ENCODE results near the gene TLE2. TPM values are rescaled to one million over a fixed set of nuclear protein-coding genes. Genes with fewer than 3 reads are reported as not detected.

Gene TLE2
- total RNA-seq, 1 experiment from 2014 or later, result 3.0 TPM

DNA sequence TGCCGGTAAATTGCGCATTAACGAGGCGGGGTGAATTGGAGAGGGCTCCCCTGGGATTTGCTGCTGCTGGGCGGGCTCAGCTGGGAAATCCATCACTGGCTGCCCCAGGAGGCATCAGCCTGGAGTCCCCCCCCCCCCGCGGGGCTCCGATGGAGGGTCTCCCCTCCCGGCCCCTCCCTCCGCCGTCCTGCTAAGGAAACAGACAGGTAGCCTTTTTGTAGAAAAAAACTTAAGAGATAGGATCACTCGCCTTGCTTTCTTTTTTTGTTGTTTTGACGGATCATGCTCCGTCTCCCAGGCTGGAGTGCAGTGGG is 44.9 kb downstream of the TLE2 start:
- intact Hi-C loops (cut with micrococcal nuclease), result no loop called here
- Mint-ChIP-seq H3K9me3 (ENCODE audit: unreplicated experiment) (no peaks in the 10 kb centered on the region), H3K4me3 (ENCODE audit: unreplicated experiment) (no peak overlapping the region), H3K27me3 (ENCODE audit: insufficient read depth, unreplicated experiment) (no peaks in the 10 kb centered on the region), H3K4me1 (ENCODE audit: insufficient read depth, unreplicated experiment) (peaks cover 22% of the 10 kb centered on the region), H3K36me3 (ENCODE audit: insufficient read depth, unreplicated experiment) (no peaks in the 10 kb centered on the region), H3K27ac (ENCODE audit: low read depth, unreplicated experiment) (no peak overlapping the region)
- BruUV-seq (replicated peaks), result no TSS peak
- TF ChIP-seq, protein P1, sequence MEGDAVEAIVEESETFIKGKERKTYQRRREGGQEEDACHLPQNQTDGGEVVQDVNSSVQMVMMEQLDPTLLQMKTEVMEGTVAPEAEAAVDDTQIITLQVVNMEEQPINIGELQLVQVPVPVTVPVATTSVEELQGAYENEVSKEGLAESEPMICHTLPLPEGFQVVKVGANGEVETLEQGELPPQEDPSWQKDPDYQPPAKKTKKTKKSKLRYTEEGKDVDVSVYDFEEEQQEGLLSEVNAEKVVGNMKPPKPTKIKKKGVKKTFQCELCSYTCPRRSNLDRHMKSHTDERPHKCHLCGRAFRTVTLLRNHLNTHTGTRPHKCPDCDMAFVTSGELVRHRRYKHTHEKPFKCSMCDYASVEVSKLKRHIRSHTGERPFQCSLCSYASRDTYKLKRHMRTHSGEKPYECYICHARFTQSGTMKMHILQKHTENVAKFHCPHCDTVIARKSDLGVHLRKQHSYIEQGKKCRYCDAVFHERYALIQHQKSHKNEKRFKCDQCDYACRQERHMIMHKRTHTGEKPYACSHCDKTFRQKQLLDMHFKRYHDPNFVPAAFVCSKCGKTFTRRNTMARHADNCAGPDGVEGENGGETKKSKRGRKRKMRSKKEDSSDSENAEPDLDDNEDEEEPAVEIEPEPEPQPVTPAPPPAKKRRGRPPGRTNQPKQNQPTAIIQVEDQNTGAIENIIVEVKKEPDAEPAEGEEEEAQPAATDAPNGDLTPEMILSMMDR (IDR thresholded peaks at IDR 0.05; ENCODE audit: unreplicated experiment), result no peak
- POLR2A ChIA-PET, result no interaction called here
- DNase-seq (ENCODE audit: unreplicated experiment), result no peak
- CTCF ChIA-PET, result no interaction called here

DNA sequence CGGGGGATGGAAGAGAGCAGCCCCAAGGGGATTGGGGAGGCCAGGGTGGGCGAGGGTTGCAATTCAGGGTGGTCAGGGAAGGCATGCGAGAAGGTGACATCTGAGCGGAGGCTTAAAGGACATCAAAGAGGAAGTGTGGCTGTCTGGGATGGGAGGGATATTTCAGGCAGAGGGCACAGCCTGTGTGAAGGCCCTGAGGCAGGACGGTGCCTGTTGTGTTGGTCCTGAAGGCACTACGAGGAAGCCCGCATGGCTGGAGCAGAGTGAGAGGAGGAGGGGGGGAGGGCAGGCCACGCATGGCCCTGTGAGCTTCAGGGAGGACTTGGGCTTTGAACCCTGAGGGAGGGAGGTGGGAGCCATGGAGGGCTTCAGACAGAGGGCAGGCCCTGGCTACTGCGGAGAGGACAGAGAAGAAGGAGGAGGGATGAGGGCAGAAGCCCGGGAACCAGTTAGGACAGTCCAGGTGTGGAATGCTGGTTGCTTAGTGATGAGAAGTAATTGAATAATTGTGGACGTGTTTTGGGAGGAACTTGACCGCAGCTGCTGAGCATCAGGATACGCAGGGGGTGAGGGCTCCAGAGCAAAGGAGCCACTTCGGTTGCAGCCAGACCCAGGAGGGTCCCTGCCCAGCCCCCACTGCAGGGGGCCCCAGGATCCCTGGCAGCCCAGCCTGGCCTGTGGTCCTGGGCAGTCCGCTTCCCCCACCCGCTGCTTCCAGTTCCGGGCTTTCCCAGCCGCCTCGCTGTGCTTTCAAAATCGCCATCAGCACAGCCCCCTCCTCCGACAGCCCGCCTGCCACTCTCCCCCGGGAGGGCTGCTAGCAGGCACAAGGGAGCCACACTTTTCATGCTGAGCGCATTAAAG is 45.5 kb downstream of the TLE2 start:
- ChIA-PET CTCF (interaction anchor here (0.6 kb wide), 2 partner anchors 107 to 170 kb away, joined by 3 to 4 read pairs; no protein-coding TSS in a partner anchor), POLR2A (interaction anchor here (1.0 to 1.5 kb wide), 3 partner anchors 39 to 73 kb away, joined by 3 to 8 read pairs (median 7); no protein-coding TSS in a partner anchor)
- intact Hi-C loops (cut with micrococcal nuclease), result no loop called here
- Mint-ChIP-seq H3K27ac (ENCODE audit: low read depth, unreplicated experiment) (peak overlapping the region; percentile 78), H3K27me3 (ENCODE audit: insufficient read depth, unreplicated experiment) (no peaks in the 10 kb centered on the region), H3K9me3 (ENCODE audit: unreplicated experiment) (no peaks in the 10 kb centered on the region), H3K4me3 (ENCODE audit: unreplicated experiment) (peak overlapping the region; percentile 17), H3K4me1 (ENCODE audit: insufficient read depth, unreplicated experiment) (peaks cover 22% of the 10 kb centered on the region), H3K36me3 (ENCODE audit: insufficient read depth, unreplicated experiment) (no peaks in the 10 kb centered on the region)
- BruUV-seq (replicated peaks), result no TSS peak
- peak; percentile 56 for DNase-seq (ENCODE audit: unreplicated experiment)
- TF ChIP-seq, protein P1 (IDR thresholded peaks at IDR 0.05; ENCODE audit: unreplicated experiment), result no peak

DNA sequence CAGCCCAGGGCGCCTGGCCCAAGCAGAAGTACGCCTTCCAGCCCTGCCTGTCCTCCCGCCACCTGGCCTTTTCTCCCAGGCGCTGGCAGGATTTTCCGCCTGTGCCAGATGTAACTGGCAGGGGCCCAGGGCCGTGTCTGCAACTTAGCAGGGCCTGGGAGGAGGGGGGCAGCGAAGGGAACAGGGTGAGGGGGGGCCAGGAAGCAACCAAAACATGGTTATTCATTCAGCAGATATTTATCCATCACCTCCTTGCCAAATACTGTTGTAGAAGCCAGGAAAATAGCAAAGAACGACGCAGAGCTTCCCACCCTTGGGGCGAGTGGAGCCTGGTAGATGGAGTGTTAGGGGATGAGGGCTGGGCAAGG is 46.1 kb downstream of the TLE2 start:
- H3K4me1 Mint-ChIP-seq (ENCODE audit: insufficient read depth, unreplicated experiment), result peaks cover 24% of the 10 kb centered on the region
- TF ChIP-seq, protein P1 (IDR thresholded peaks at IDR 0.05; ENCODE audit: unreplicated experiment), result no peak
- ChIA-PET CTCF (interaction anchor here (0.6 kb wide), 2 partner anchors 107 to 169 kb away, joined by 3 to 4 read pairs; no protein-coding TSS in a partner anchor), POLR2A (interaction anchor here (1.0 to 1.5 kb wide), 3 partner anchors 40 to 73 kb away, joined by 3 to 8 read pairs (median 7); no protein-coding TSS in a partner anchor)
- no peaks in the 10 kb centered on the region for H3K9me3 Mint-ChIP-seq (ENCODE audit: unreplicated experiment)
- intact Hi-C loops (cut with micrococcal nuclease), result no loop called here
- no peaks in the 10 kb centered on the region for H3K36me3 Mint-ChIP-seq (ENCODE audit: insufficient read depth, unreplicated experiment)
- H3K27ac Mint-ChIP-seq (ENCODE audit: low read depth, unreplicated experiment), result peak overlapping the region; percentile 78
- H3K27me3 Mint-ChIP-seq (ENCODE audit: insufficient read depth, unreplicated experiment), result no peaks in the 10 kb centered on the region
- peak; percentile 90 for DNase-seq (ENCODE audit: unreplicated experiment)
- peak overlapping the region; percentile 17 for H3K4me3 Mint-ChIP-seq (ENCODE audit: unreplicated experiment)
- no TSS peak for BruUV-seq (replicated peaks)

DNA sequence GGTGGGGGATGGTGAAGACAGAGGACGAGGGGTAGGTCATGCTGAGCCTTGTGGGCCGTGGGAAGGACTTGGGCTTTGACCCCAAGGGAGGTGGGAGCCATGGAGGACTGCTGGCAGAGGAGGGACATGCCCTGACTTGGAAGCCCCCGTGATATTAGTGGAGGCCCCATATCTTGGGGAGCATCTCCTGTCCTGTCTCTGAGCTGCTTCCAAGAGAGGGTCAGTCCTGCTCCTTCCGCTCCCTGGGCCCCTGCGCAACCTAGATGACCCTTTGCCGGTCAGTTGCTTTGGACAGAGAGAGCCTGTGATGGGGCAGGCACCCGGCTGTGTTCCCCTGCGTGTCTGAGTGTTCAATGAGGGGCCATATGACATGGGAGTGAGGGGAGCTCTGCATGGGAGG is 46.5 kb downstream of the TLE2 start:
- no peak for DNase-seq (ENCODE audit: unreplicated experiment)
- BruUV-seq (replicated peaks), result no TSS peak
- H3K27me3 Mint-ChIP-seq (ENCODE audit: insufficient read depth, unreplicated experiment), result no peaks in the 10 kb centered on the region
- H3K9me3 Mint-ChIP-seq (ENCODE audit: unreplicated experiment), result no peaks in the 10 kb centered on the region
- POLR2A ChIA-PET, result interaction anchor here (1.0 to 1.5 kb wide), 3 partner anchors 40 to 74 kb away, joined by 3 to 8 read pairs (median 7); no protein-coding TSS in a partner anchor
- no peaks in the 10 kb centered on the region for H3K36me3 Mint-ChIP-seq (ENCODE audit: insufficient read depth, unreplicated experiment)
- peaks cover 28% of the 10 kb centered on the region for H3K4me1 Mint-ChIP-seq (ENCODE audit: insufficient read depth, unreplicated experiment)
- peak overlapping the region; percentile 17 for H3K4me3 Mint-ChIP-seq (ENCODE audit: unreplicated experiment)
- intact Hi-C loops (cut with micrococcal nuclease), result no loop called here
- TF ChIP-seq, protein P1 (IDR thresholded peaks at IDR 0.05; ENCODE audit: unreplicated experiment), result no peak
- CTCF ChIA-PET, result no interaction called here
- peak overlapping the region; percentile 78 for H3K27ac Mint-ChIP-seq (ENCODE audit: low read depth, unreplicated experiment)

Data from MCF 10A (cell line).